Measurements from ENCODE around the gene DTNBP1.

Gene DTNBP1

DNA sequence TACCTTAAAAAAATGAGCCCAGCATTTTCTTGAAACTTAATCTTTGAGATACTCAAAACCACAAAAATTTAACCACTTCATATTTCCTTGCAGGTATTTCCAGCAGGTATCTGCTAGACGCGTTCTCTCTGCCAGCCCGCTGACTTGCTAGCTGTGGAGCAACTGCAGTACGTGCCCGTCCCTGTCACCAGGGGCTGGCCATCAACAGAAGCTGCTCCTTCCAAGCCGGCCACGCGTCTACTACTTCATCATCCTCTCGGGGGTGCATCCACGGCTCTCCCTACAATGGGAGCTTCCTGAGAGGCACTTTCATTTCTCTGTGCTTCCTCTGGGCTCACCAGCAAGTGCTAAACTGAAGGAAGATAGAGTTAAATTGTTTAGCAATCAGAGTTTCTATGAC lies 132.4 kb downstream of the DTNBP1 start:
- no peak for DNase-seq

DNA sequence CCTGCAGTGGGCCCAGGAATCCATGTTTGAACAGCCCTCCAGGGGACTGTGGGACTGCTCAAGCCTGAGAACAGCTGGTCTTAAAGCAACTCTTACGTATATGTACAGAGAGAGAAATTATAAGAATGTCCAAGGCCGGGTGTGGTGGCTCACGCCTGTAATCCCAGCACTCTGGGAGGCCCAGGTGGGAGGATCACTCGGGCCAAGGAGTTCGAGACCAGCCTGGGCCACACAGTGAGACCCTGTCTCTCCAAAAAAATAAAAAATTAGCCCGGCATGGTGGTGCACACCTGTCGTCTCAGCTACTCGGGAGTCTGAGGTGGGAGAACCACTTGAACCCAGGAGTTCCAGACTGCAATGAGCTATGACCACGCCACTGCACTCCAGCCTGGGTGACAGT lies 134.0 kb downstream of the DTNBP1 start:
- no peak for DNase-seq

DNA sequence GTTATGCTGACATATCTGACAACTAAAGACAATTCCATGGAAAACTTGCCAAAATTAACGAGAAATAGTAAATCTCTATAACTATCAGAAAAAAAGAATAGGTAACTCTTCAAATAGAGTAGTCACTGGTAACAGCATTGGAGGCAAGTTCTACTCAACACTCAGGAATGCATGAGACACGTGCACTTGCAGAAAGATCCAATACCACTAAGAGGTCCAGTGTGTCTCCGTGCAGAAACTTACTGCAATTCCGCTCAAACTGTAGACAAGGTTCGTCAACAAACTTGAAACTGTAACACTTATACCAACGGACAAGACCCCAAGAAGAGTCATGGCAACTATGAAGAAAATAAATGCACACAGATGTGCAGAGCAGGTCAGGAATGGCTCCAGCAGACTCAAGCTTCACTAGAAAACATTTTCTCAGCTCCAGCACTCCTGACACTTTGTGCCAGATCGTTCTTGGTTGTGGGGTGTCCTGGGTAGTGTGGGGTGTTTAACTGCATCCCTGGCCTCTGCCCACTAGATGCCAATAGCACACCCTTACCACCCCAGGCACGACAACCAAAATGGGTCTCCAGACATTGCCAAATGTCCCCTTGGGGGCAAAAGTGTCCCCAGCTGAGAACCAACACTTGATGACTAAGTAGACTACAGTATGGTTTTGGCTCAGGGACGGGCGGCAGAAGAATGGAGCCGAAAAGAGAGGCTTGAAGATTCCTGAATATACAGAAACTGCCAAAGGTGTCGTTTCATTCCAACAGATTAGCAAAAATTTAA lies 134.8 kb downstream of the DTNBP1 start:
- no peak for DNase-seq

DNA sequence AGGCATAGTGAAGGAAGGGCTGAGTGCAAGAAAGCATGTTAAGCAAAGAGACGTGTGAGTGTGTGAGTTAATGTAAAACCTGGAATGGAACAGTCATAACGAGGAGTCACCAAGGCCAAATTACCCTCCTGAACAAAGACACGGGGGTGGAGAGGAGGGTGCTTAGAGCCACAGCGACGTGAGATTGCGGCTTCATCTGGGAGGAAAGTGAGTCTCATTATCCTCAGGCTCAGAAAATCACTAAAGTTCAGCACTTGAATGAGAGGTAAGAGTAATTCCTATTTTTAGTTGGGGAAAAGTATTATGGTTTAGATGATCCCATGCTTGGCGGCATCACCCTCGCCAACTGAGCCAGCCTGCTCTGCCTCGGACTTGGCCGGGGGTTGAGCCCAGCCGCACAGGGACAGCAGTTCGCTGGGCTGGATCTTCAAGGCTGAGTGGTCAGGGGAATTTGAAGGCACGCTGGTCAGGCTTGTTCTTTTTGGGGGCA lies 136.6 kb downstream of the DTNBP1 start:
- DNase-seq: no peak

DNA sequence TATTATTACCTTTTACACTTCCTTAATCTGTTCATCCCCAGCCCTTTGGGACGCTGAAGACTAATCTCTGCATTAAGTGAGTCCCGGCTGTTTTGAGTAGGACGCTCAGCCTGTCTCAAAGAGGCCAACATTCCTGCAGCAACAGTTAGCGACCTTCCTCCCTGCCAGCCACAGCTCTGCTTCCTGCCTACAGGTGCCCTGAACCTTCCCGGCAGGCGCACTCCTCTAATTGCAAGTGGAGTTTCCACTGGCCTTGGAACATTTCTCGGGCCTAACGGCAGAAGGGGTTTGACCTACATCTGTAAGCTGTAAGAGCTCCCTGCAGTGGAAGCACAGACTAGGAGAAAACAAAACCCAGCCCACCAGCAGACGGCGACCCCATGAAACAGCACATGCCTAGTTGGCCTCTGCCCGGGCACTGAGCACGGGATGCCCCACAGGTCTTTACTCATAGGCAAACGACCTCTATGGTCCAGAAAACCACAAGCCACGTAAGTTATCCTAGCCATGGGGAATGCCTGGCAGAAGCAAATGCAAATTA lies 137.9 kb downstream of the DTNBP1 start:
- DNase-seq: no peak

DNA sequence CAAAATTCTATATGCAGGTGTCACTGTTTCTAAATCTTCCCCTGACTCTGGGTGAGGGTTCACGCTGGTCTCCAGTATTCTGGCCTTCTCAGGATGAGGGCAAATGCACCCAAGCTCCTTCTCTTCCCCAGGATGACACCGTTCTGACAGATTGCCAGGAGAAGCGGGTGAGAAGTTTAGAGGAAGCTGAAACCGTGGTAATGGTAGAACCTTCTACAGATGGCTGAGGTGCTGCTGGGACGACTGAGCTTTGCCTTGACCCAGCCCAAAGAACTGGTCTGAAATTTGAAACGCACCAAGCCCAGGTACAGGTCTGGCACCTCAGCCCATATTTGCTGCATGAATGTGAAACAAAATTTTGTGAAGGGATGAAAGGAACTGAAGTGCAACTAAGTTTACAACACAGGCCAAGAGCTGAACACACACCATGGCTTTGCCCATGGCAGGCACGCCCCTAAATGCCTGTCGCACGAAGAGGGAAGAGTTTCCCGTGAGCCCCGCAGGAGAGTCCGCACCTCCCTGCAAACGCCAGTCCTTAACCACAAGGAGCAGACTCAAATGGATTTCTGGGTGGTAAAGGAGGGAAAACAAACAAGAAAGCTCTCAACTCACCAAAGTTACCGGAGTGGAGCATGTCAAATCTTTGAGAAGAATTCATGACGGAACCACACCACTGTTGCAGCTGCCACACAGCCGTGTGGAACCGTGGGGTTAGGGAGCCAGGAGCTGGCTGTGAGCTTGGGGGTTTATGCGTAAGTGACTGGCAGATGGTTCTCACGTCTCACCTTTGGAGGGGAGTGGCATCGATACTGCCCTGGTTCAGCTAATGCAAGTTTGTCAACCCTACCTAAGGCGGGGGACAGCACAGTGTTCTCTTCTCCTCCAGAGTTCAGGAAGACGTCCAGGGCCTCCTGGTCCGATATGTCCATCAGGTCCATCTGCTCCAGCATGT lies 138.9 kb downstream of the DTNBP1 start:
- DNase-seq: no peak

DNA sequence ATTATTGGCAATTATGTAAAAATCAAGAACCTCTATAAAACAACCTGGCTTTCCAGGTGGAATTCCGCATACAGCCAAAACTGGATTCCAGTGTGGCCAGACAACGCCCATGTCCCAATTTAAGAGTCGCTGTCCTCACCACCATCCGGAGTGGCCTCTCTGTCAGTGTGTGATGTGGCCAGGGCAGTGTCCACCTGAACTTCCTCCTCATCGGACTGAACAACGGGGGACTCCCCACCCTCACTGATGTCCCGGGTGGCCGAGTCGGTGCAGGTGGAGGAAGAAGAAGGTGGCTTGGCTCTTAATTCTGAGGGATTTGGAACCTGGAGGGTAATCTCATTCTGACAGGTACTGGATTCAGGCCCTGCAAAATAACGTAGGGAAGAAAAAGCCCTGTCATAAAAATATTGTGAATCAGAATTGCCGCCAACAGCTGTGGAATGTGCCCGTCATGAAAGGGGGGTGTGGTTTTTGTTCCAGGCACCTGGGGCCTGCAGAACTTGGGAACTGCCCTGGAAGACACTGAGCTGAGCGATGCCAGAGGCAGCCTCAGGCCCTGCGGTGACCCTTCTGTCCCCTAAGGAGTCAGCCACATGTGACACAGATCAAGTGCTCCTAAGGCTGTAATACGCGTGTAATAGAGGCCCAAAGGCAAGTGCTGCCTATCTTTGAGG lies 139.8 kb downstream of the DTNBP1 start:
- no peak for DNase-seq

DNA sequence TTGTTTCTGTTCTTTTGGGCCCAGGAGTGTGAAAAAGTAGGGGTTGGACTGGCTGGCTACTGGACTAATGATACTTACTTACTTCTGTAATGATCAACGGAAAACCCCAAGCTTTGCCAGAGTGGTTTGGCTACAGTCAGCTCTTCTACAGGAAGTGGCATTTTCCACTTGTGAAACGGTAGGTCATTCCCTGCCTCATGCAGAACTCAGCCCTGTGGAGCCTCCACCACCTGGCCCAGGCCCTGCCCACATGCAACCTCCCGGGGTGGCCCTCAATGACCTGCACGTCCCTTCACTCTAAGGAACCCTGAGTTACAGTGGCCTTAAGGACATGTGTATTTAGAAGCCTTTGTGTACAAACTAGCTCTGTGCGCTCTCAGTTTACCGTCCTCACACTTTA lies 140.4 kb downstream of the DTNBP1 start:
- DNase-seq: no peak

DNA sequence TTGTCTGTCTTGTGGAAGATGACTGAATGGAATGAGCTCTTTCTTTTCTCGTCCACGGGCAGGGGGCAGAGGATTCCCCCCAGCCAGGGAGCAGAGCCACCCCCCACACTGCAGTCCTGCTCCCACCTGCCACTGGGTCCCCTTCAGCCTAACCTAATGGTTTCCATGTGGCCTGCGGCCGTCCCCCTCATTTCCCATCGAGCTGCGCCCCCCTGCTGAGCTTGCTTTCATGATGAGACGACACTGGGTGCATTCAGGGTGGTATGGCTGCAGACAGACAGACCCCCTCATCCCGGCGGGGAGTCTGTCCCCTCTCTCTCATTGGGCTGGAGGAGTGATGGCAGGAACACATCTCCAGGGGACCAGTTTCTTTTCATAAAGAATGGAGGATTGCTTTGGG lies 140.8 kb downstream of the DTNBP1 start:
- DNase-seq: no peak

DNA sequence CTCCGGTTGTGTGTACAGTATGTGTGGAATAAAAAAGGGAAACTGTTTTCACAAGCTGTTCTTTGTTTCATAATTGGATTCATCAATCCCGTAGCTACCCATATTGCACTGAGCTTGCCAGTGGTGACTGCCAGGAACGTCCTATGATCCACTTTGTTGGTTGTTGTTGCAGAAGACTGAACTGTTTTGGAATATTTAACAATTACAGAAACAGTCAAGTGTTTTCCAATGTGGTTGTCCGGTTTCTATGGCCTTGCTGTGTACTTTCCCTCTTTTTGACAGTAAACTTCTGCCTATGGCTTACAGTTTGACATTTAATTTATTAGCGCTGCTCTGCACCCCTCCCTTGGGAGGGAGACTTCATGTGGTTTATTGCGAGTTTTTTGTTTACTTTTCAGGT lies 141.2 kb downstream of the DTNBP1 start:
- no peak for DNase-seq

DNA sequence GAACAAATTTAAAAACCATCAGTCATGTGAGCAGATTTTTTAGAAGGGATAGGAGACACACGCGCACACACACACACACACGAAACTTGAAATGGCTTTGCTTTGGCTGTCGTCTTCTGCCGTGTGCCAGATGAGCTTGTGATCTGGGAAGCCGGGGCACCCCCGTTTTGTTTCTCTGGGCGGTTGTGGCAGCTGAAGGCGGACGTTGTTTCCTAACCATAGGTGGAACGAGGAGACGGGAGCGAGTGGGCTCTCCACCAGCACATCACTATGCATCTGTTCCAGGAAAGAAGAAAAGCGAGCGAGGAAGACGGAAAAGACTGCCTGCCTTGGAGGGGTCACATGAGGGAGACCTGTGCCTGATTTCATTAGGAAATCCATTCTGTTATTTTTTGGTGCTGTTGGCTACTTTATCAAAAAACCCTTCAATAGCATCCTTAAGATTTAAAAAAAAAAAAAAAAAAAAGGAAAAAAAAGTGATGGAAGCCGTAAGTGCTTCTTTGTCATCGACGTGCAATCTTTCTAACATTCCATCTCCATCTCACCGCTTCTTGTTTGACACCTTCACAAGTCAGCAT lies 142.1 kb downstream of the DTNBP1 start:
- DNase-seq: no peak

DNA sequence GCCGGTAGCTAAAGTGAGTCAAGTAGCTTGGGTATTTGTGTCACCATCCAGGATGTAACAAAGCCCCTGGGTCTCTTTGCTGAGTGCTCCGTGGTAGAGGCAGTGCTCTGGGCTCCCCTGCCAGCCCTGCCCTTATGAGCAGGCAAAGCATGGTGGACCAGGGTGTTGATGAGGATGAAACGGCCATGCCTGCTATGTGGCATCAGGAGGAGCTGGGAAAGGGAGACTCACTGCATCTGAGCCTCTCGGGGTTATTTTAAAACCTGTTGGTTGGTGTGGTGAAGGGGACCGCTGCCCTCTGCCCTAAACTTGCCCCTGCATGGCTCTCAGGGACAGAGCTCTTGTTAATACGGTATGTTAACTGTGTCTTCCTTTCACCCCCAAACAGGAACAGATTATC lies 143.1 kb downstream of the DTNBP1 start:
- no peak for DNase-seq

DNA sequence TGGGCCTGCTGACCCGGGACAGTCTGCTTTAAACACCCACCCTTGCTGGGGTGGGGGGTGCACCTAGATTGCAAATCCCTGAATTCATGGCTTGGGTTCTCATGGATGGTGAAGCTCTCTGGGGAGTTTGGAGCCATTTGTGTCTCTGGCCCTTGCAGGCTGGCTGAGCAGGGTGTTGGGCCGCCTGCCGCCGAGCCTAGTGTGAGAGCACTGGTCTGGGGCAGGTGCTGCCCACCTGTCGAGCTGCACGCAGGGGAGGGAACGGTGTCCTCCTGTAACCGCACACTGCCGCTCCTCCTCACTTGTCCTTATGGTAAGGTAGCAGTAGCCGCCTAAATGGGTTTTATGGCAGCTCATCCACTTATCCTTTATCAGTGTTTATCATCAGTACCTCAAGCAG lies 143.9 kb downstream of the DTNBP1 start:
- no peak for DNase-seq

DNA sequence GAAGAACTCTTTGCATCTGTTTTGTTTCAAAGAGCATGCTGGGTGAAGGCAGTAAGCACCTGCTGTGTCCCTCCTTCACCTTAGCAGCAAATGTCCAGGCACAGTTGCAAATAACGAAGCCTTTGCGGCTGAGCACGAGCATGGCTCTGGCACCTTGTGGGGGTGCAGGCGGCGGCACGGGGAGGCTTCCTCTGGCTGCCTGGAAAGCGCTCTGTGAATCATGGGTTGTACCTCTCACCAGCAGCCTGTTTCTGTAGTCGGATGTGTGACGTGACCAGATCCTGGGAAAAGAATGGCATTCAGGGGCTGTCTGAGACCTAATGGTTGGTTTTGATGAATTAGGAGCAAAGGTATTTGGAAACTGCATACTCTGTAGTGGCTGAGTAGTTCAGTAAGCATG lies 144.8 kb downstream of the DTNBP1 start:
- no peak for DNase-seq

DNA sequence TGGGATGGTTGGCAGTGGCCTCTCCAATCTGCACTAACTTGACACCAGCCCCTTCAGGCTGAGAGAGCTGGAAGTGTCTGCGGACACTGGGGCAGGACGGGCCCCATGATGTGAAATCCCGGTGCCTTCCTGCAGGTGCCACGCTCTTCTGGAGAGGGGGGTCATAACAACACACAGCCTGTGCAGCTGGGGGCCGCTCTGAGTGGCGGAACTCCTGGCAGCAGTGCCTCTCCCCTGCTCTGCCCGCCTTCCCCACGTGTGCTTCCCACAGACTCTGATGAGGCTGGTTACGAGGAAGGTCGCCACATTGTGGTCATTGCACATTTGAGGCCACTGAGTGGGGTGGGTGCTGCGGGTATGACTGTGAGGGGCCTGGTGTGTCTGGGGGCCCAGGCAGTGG lies 145.2 kb downstream of the DTNBP1 start:
- no peak for DNase-seq

DNA sequence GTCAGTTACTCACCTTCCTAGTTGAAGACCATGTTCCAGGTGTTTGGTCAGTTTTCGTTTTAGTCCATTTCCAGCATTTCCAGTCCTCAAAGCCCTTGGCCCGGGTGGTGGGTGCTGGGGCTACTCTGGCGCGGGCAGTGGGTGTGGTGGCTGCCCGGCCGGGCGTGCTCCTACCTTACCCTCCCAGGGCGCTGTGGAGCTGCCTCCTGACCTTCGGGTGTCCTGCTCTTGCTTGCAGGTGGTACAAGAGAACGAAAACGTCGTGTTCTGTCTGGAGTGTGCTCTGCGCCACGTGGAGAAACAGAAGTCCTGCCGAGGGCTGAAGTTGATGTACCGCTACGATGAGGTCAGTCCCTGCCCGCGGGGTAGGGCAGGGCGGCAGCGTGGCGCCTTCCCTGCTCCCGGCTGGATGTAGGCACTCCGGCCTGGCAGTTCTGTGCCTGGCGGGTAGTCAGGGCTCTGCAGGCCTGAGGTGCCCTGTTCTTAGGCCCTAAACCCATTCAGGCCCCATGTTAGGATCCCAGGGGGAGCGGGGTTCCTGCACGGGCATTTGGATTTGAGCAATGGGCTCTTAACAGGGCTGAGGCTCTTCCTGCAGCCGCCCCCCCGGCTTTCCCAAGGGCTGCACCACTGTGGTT lies 145.8 kb downstream of the DTNBP1 start:
- DNase-seq: no peak

DNA sequence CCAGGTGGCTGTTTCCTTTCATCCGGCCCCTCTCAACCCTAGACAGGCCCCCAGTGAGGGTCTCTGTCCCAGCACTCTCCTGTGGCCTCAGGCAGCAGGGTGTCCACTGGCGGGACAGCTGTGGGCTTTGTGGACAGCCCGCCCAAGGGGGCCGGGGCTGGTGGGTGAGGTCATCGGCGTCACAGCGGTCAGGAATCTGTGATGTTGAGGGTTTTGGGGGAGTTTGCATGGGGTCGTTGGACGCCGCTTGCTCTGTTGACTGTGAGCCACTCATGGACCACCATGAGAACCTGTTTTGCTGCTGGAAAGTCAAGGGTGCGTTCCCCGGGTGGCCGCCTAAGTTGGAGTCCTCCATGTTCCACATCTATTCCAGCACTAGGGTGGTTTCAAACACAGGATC lies 146.4 kb downstream of the DTNBP1 start:
- DNase-seq: no peak

DNA sequence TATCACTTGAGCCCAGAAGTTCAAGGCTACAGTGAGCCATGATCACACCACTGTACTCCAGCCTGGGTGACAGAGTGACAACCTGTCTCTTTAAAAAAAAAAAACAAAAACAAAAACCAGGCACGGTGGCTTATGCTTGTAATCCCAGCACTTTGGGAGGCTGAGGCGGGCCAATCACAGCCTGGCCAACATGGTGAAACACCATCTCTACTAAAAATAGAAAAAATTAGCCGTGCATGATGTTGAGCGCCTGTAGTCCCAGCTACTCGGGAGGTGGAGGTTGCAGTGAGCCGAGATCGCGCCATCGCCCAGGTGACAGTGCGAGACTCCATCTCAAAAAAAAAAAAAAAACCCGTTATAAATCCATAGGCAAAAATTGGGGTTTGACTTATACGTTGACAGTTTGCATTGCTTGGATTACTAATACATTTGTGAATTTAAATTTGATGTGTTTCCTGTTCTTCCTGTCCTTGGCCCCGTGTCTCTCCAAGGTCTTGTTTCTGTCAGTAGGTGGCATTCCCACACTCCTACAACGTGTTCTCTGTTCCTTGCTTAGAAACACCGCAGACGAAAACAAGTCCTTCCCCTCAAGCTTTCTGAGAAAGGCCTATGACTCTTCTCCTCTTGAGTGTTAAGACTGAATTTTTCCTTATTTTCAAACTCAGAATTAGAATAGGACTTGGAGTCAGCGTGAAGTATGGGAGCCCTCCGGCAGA lies 147.0 kb downstream of the DTNBP1 start:
- DNase-seq: no peak

DNA sequence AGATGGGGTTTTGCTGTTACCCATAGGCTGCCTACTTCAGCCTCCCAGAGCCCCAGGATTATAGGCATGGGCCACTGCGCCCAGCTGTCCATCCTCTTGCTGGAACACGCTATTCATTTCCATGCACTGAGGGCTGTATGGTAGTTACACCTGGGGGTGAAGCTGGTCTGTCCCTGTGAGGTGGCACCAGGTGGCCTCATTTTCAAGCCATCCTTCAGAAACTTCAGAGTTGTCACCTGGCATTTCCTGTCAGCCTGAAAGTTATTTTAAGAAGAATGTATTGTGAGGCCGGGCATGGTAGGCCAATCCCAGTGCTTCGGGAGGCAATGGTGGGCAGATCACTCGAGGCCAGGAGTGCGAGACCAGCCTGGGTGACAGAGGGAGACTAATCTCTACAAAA lies 147.6 kb downstream of the DTNBP1 start:
- no peak for DNase-seq

DNA sequence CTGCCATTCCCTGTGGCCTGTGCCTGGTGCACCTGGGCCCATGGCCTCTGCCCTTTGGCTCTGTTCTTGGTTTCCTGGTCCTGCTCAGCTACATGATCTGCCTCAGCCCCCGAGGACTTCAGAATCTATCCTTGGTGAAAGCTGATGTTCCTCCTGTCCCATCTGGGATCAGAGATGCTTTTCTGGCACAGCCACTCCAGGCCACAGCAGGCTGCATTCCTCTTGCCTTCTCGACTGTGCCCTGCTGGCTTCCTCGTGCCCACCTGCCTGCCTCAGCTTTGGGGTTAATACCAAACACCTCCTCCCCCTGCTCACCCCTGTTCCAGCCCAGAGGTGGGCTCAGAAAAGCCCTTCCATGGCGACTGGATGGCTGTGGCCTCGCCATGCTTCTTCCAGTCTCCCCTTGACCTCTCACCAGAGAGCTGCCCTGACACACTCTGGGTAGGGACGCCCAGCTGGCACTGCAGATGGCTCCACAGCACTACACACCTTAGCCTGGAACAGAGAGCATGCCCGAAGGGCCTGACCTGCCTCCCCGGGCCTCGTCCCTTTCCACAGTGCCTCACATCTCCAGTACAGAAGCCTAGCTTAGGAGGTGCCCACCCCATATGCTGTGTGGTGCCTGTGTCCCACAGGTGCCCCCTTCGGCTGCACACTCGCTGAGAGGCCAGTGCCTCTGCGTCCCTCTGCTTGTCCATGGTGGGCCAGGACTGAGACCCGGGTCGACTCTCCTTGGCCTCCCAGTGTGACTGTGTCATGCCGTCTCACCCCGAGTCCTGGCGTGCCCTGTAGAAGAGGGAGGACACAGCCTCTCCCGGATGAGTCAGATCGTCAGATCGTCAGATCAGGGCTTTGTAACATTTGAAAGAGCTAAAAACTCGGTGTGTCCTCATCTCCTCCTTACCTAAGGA lies 148.8 kb downstream of the DTNBP1 start:
- no peak for DNase-seq
